Measurements from ENCODE around the gene ITGB7.
A peak's percentile ranks its signal among the peaks of the same experiment; 100 is the strongest.

Gene ITGB7

DNA sequence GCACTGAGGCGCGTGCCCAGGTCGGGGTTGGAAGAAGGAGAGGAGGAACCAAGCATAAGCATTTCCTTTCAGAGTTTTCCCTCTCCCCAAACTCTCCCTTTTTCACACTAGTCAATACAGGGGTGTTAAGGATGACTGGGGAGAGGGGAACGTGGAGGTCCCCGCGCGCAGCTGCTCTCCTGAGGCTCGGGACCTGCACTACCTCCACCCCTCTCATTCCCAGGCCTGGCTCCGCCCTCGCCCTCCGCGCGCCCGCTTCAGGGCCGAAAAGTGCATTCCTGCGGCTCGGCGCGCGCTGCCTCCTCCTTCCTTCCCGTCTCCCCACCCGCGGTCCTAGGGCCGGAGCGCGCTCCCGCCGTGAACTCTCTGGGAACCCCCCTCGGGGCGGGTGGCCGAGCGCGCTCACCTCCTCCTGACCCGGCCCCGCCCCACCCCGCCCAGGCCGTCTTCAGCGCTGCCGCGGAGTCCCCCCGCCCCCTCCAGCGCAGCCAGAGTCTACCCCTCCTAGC lies 13.7 kb upstream of the ITGB7 start:
- H3K4me1 ChIP-seq (ENCODE audit: control insufficient read depth in 1 of 2, insufficient read depth in 1 of 2, low read depth in 1 of 2, low read length in 1 of 2): peaks cover 27 to 55% of the 10 kb centered on the region in 2 experiments
- TF ChIP-seq, protein P1, sequence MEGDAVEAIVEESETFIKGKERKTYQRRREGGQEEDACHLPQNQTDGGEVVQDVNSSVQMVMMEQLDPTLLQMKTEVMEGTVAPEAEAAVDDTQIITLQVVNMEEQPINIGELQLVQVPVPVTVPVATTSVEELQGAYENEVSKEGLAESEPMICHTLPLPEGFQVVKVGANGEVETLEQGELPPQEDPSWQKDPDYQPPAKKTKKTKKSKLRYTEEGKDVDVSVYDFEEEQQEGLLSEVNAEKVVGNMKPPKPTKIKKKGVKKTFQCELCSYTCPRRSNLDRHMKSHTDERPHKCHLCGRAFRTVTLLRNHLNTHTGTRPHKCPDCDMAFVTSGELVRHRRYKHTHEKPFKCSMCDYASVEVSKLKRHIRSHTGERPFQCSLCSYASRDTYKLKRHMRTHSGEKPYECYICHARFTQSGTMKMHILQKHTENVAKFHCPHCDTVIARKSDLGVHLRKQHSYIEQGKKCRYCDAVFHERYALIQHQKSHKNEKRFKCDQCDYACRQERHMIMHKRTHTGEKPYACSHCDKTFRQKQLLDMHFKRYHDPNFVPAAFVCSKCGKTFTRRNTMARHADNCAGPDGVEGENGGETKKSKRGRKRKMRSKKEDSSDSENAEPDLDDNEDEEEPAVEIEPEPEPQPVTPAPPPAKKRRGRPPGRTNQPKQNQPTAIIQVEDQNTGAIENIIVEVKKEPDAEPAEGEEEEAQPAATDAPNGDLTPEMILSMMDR (IDR thresholded peaks at IDR 0.05): no peak
- peaks cover 81% of the 10 kb centered on the region for H3K27me3 ChIP-seq
- H3K27ac ChIP-seq: peak overlapping the region; percentile 77
- no peaks in the 10 kb centered on the region for H3K36me3 ChIP-seq
- peak overlapping the region; percentile 72 to 93 for H3K4me3 ChIP-seq (ENCODE audit: low read depth in 1 of 2, low read length in 1 of 2)
- no peaks in the 10 kb centered on the region for H3K9me3 ChIP-seq

DNA sequence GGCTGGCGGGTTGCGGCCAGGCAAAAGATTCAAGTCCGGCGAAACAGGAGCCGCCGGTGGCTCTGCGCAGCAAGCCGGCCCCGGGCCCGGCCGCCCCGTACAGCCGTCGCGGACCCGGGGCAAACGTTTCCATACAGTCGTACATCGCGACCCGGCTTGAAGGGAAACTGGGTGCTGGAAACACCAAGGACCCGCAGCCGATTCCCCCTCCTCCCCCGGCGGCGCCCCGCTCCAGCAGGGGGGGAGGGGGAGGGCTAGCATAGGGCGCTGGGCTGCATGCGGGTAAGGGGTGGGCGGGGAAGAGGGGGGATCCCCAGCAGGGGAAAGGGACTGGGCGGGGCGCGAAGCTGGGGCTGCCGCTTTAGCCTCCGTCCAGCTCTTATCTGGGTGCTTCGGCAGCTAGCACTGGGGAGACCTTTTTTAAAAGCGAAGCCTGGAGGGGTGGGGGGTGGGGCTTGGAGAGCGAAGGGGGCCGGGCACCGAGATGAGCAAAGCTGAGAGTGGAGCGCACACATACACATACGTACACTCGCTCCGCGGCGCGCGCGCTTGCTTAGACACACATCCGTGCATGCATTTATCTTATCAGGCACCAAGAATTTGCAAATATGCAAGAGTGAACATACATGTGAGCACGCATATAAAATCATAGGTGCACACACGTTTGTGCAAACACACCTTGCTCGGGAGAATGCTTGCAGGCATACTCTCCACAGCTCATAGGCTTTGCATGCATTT lies 13.1 kb upstream of the ITGB7 start:
- TF ChIP-seq, protein P1 (IDR thresholded peaks at IDR 0.05): no peak
- Histone ChIP-seq H3K4me1 (ENCODE audit: control insufficient read depth in 1 of 2, insufficient read depth in 1 of 2, low read depth in 1 of 2, low read length in 1 of 2) (peaks cover 27 to 55% of the 10 kb centered on the region in 2 experiments), H3K36me3 (no peaks in the 10 kb centered on the region)

DNA sequence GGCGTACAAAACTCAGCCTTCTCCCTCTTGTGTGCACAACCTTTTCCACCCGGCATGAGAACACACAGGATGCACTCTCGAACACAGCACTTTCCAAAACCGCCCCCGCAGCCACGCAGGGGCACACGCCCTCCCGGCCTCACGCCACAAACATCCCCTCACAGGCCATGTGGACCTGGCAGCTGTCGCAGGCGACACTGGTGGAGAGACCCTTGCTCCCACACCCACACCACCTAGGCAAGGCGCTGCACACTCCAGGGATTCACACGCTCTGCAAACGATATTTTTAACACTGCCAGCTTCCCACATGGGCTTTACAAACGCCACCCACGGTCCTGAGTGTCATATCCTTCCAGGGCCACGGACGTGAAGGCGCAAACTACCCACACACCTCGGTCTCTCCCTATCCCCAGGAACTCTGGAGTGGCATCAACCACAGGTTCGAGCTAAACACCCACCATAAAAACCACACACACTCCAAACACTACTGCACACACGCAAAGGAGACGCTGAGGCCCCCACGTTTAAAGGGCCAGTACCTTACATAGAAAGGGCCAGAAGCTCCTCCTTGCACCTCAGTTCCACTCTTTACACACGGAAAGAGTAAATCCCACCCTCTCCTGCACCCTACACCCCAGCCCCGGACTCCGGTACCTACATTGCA lies 12.4 kb upstream of the ITGB7 start:
- Histone ChIP-seq H3K27me3 (peaks cover 67% of the 10 kb centered on the region), H3K4me1 (ENCODE audit: control insufficient read depth in 1 of 2, insufficient read depth in 1 of 2, low read depth in 1 of 2, low read length in 1 of 2) (peaks cover 27 to 55% of the 10 kb centered on the region in 2 experiments), H3K9me3 (no peaks in the 10 kb centered on the region), H3K4me3 (ENCODE audit: low read depth in 1 of 2, low read length in 1 of 2) (peak overlapping the region; percentile 40 to 93), H3K36me3 (no peaks in the 10 kb centered on the region), H3K27ac (no peak overlapping the region)
- TF ChIP-seq, protein P1 (IDR thresholded peaks at IDR 0.05): no peak

More for the DNA sequence above, 13.1 kb upstream of the ITGB7 start:
- peak overlapping the region; percentile 72 to 93 for H3K4me3 ChIP-seq (ENCODE audit: low read depth in 1 of 2, low read length in 1 of 2)
- H3K27ac ChIP-seq: peak overlapping the region; percentile 77
- peaks cover 74% of the 10 kb centered on the region for H3K27me3 ChIP-seq
- no peaks in the 10 kb centered on the region for H3K9me3 ChIP-seq

DNA sequence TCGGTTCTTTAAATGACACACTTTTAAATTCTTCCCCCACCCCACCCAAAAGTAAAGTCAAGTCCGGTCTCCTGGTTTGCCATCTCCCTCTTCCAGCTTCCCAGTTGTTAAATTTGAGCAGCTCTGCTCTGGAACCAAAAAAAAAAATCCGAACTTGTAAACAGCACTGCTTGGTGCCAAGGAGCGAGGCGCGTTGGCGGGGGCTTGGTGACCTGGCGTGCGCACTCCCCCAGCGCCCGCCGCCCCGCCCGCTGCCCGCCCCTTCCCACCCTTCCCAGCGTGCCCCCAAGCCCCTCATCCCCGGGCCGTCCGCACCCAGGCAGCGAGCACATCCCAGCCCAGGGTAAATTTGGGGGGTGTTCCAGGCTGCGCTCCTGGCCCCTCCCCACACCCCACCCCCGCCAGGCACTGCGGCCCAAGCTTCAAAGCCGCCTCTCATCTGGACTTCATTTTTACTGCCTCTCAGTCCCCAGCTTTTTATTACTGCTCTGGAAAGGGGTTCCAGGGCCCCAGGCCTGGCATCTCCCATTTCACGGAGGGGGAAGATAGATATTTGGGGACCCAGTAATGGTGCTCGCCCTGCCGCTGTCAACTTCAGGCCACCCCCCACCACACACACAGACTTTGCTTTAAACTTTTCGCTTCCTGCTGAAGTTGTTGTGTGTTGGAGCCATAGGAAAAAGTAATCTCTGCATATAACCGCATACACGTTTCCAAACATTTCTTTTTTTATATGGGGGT lies 11.7 kb upstream of the ITGB7 start:
- TF ChIP-seq, protein P1 (IDR thresholded peaks at IDR 0.05): no peak
- Histone ChIP-seq H3K27ac (no peak overlapping the region), H3K36me3 (no peaks in the 10 kb centered on the region), H3K27me3 (peaks cover 60% of the 10 kb centered on the region), H3K9me3 (no peaks in the 10 kb centered on the region), H3K4me3 (ENCODE audit: low read depth in 1 of 2, low read length in 1 of 2) (no peak overlapping the region), H3K4me1 (ENCODE audit: control insufficient read depth in 1 of 2, insufficient read depth in 1 of 2, low read depth in 1 of 2, low read length in 1 of 2) (peaks cover 27 to 55% of the 10 kb centered on the region in 2 experiments)

DNA sequence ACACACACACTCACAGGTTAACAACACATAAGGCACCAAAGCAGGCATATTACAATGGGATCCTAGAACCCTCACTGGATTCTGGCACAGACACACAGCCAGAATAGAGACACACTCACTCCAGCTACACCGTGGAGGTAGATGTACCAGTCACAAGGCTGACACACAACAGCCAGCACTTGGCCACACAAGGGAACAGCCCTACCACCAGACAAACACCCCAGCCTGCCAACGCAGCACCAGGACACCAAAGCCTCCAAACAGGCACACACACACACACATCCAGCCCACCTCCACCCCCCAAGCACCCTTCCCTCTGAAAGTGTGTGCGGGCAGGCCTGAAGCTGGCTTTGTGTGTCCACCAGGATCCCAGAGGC lies 10.9 kb upstream of the ITGB7 start:
- TF ChIP-seq, protein P1 (IDR thresholded peaks at IDR 0.05): no peak
- Histone ChIP-seq H3K27me3 (peaks cover 52% of the 10 kb centered on the region), H3K9me3 (no peaks in the 10 kb centered on the region), H3K4me3 (ENCODE audit: low read depth in 1 of 2, low read length in 1 of 2) (no peak overlapping the region), H3K36me3 (no peaks in the 10 kb centered on the region), H3K4me1 (ENCODE audit: control insufficient read depth in 1 of 2, insufficient read depth in 1 of 2, low read depth in 1 of 2, low read length in 1 of 2) (peaks cover 27 to 61% of the 10 kb centered on the region in 2 experiments), H3K27ac (peak overlapping the region; percentile 28)
